DND-41 (cell line): Measurements from ENCODE around the gene RNASE12.

ENCODE experiments used
- EZH2 ChIP-seq: IDR thresholded peaks from 3 replicates; pipeline ENCODE4 v1.6.1; 2012; ENCODE audit warnings: borderline replicate concordance, low read depth, mild to moderate bottlenecking, moderate library complexity, low read length, inconsistent platforms; ENCODE audit not compliant: severe bottlenecking
- TF ChIP-seq, protein P1 (sequence below): IDR thresholded peaks from 2 replicates; pipeline ENCODE4 v1.5.1; 2012; ENCODE audit warnings: borderline replicate concordance, low read length, moderate library complexity, mild to moderate bottlenecking; ENCODE audit not compliant: poor library complexity, severe bottlenecking; ENCODE audit errors: extremely low read depth

DNA sequence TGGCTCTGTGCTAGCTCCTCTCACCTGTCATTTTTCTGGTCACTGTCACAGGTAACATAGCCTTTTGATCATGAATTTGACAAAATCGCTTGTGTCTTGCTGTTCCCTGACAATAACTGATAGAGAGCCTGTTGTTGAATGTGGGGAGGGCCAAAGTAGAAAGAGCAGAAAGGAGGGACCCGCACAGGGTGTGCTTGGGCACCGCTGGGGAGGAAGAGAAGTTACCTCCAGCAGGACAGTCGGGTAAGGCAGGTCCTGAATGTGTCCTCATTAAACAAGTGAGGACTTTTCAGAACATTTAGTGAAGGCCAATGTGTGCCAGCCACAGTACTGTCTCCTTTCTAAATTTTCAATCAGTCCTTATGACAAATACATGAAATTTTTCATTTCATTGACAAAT, at the start of gene RNASE12:
- TF ChIP-seq, protein P1, sequence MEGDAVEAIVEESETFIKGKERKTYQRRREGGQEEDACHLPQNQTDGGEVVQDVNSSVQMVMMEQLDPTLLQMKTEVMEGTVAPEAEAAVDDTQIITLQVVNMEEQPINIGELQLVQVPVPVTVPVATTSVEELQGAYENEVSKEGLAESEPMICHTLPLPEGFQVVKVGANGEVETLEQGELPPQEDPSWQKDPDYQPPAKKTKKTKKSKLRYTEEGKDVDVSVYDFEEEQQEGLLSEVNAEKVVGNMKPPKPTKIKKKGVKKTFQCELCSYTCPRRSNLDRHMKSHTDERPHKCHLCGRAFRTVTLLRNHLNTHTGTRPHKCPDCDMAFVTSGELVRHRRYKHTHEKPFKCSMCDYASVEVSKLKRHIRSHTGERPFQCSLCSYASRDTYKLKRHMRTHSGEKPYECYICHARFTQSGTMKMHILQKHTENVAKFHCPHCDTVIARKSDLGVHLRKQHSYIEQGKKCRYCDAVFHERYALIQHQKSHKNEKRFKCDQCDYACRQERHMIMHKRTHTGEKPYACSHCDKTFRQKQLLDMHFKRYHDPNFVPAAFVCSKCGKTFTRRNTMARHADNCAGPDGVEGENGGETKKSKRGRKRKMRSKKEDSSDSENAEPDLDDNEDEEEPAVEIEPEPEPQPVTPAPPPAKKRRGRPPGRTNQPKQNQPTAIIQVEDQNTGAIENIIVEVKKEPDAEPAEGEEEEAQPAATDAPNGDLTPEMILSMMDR: no peak
- TF ChIP-seq EZH2: no peak
